Endothelial cell (in vitro differentiated cells): ENCODE results near the gene PRR12. TPM values are rescaled to one million over a fixed set of nuclear protein-coding genes. Genes with fewer than 3 reads are reported as not detected.
A peak's percentile ranks its signal among the peaks of the same experiment; 100 is the strongest.

Experiments
- DNase-seq: peaks from one replicate; pipeline ENCODE4 v3.0.0; 2021; ENCODE audit warnings: low spot score
- H3K27ac Mint-ChIP-seq: one replicate; pipeline ENCODE4 v1.8.0; 2021; ENCODE audit warnings: mixed read lengths, inconsistent platforms; ENCODE audit not compliant: unreplicated experiment
- H3K27me3 Mint-ChIP-seq: one replicate; pipeline ENCODE4 v1.8.0; 2021; ENCODE audit warnings: mild to moderate bottlenecking, moderate library complexity, mixed read lengths, inconsistent platforms; ENCODE audit not compliant: unreplicated experiment
- H3K36me3 Mint-ChIP-seq: one replicate; pipeline ENCODE4 v1.8.0; 2021; ENCODE audit warnings: mild to moderate bottlenecking, low read depth, mixed read lengths, inconsistent platforms; ENCODE audit not compliant: unreplicated experiment
- H3K4me1 Mint-ChIP-seq: one replicate; pipeline ENCODE4 v1.8.0; 2021; ENCODE audit warnings: mild to moderate bottlenecking, mixed read lengths, inconsistent platforms; ENCODE audit not compliant: unreplicated experiment
- H3K4me3 Mint-ChIP-seq: one replicate; pipeline ENCODE4 v1.8.0; 2021; ENCODE audit warnings: mild to moderate bottlenecking, mixed read lengths, inconsistent platforms; ENCODE audit not compliant: unreplicated experiment
- H3K9me3 Mint-ChIP-seq: one replicate; pipeline ENCODE4 v1.8.0; 2021; ENCODE audit warnings: mixed read lengths, inconsistent platforms; ENCODE audit not compliant: unreplicated experiment
- CTCF ChIP-seq: fragments of 200-600 bp; sonication (generic); IDR thresholded peaks from one replicate; pipeline ENCODE4 v1.5.0; 2021; ENCODE audit warnings: antibody characterized with exemption; ENCODE audit not compliant: unreplicated experiment
- total RNA-seq: library from RNA; stranded (reverse); fragmentation: NEBNext Ultra II Directional; extraction: Animal tissue kit (Norgen Biotek cat#: 25700); gene quantifications from one replicate; pipeline ENCODE4 v1.2.1, GENCODE V29; 2021; ENCODE audit not compliant: unreplicated experiment

Gene PRR12
- total RNA-seq, 1 donor from 2014 or later: 38.8 TPM

DNA sequence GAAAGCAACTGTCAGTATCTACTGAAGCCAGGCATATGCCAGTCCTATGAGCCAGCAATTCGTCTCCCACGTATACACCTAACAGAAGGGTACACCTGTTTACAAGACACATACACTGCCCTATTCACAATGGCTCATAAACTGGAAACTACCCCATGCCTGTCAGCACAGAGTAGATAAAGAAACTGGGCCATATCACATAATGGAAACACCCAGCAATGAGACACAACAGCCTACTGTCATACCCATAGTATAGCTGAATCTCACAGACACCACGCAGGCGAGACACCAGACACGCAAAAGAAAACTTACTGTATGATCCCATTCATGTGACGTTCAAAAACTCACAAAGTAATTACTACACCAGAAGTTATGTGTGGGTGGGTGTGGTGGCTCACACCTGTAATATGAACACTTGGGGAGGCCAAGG lies 26.4 kb upstream of the PRR12 start:
- Mint-ChIP-seq H3K36me3 (peaks cover 13% of the 10 kb centered on the region), H3K27ac (no peak overlapping the region), H3K4me3 (no peak overlapping the region), H3K9me3 (no peaks in the 10 kb centered on the region), H3K4me1 (peaks cover 4% of the 10 kb centered on the region), H3K27me3 (no peaks in the 10 kb centered on the region)
- DNase-seq: no peak
- no peak for TF ChIP-seq CTCF

DNA sequence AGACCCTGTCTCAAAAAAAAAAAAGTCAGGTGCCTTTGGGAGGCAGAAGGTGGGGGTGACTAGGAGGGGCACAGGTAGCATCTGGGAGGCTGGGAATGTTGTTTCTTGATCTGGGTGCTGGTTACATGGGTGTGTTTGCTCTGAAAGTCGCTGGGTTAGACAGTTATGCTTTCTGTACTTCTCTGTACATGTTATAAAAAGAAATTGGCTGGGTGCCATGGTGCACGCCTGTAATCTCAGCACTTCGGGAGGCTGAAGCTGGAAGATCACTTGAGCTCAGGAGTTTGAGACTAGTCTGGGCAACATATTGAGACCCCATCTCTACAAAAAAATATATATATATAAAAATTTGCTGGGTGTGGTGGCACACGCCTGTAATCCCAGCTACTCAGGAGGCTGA lies 25.7 kb upstream of the PRR12 start:
- H3K4me3 Mint-ChIP-seq: no peak overlapping the region
- no peaks in the 10 kb centered on the region for H3K27me3 Mint-ChIP-seq
- TF ChIP-seq CTCF: no peak
- peaks cover 7% of the 10 kb centered on the region for H3K4me1 Mint-ChIP-seq
- DNase-seq: no peak
- H3K27ac Mint-ChIP-seq: peak overlapping the region; percentile 70
- no peaks in the 10 kb centered on the region for H3K9me3 Mint-ChIP-seq
- H3K36me3 Mint-ChIP-seq: peaks cover 10% of the 10 kb centered on the region

- Mint-ChIP-seq H3K27ac (no peak overlapping the region), H3K36me3 (peaks cover 10% of the 10 kb centered on the region), H3K4me1 (peaks cover 10% of the 10 kb centered on the region), H3K9me3 (no peaks in the 10 kb centered on the region), H3K4me3 (no peak overlapping the region), H3K27me3 (no peaks in the 10 kb centered on the region)
- no peak for DNase-seq
- no peak for TF ChIP-seq CTCF
Measured at GRCh38 chr19:49566302-49566701, 24.7 kb upstream of the PRR12 start.

- Mint-ChIP-seq H3K36me3 (peaks cover 10% of the 10 kb centered on the region), H3K27ac (no peak overlapping the region), H3K4me1 (peaks cover 13% of the 10 kb centered on the region), H3K27me3 (no peaks in the 10 kb centered on the region), H3K9me3 (no peaks in the 10 kb centered on the region), H3K4me3 (no peak overlapping the region)
- no peak for DNase-seq
- no peak for TF ChIP-seq CTCF
Measured at GRCh38 chr19:49567861-49568441, 23.0 kb upstream of the PRR12 start.

DNA sequence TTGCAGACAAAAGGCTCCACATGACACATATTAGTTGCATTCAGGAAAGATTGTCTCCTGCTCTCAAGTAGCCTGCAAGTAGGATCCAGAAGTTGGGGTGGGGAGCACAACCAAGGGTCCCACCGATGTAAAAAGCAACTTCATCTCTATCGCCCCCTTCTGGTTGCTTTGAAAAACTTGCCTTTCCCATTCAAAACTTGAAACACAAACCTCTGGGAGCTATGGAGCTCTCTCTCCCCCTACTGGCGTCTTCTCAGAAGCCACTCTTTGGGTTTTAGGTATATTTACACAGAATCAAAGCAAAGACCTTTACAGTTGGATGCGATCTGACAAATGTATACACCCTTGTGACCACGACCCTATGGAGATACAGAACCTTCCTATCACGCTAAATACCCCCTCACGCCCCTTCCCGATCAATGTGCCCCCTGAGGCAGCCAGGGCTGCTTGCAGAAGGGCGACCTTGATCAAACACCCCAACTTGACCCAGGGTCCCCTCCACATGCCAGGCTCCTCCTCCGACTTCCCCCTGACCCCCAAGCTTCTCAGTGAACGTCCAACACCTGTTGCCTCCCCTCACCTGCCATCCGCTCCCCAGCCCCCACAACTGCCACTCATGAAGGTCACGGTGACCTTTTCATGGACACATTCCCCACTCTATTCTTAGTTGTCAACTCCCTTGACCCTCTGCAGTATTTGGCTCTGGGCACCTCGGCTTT lies 20.7 kb upstream of the PRR12 start:
- peak; percentile 96 for TF ChIP-seq CTCF
- Mint-ChIP-seq H3K9me3 (no peaks in the 10 kb centered on the region), H3K4me3 (no peak overlapping the region), H3K36me3 (peaks cover 6% of the 10 kb centered on the region), H3K27me3 (no peaks in the 10 kb centered on the region), H3K27ac (no peak overlapping the region), H3K4me1 (peaks cover 13% of the 10 kb centered on the region)
- peak; percentile 64 for DNase-seq
